HepG2 (cell line): ENCODE measurements around the gene KIAA0319L. TPM values are rescaled to one million over a fixed set of nuclear protein-coding genes. Genes with fewer than 3 reads are reported as not detected.

Source experiments
- ATAC-seq: fragments of 200-7000 bp; cut with Tn5 transposase; 3 replicates; pipeline ENCODE4 v1.9.1; 2020; ENCODE audit warnings: mild to moderate bottlenecking, moderate library complexity
- BruUV-seq: library from RNA; stranded (reverse); fragments of 400-500 nt; replicated peaks from 2 replicates; lab custom pipeline; 2021; lab: Mats Ljungman, UMichigan
- CTCF ChIA-PET: fragments of 300-600 bp; formaldehyde crosslinking; extraction: SDS; loops from one replicate; lab custom pipeline; 2021; ENCODE audit warnings: low total read pairs, inconsistent platforms, low intra/inter-chr PET ratio; lab: Yijun Ruan, JAX
- POLR2A ChIA-PET: fragments of 350-600 bp; sonication (Branson Sonifier 250); formaldehyde crosslinking; loops from one replicate; lab custom pipeline; 2020; ENCODE audit warnings: antibody characterized with exemption, inconsistent platforms; lab: Yijun Ruan, JAX
- DNase-seq: peaks from one replicate; pipeline ENCODE4 v3.0.0-alpha.2; 2015; ENCODE audit warnings: low spot score
- FAIRE-seq: peaks from 3 replicates; lab custom pipeline; 2011; peaks lifted over from hg19 to GRCh38; lab: Jason Lieb, UNC
- H2AFZ ChIP-seq: one replicate; pipeline ENCODE4 v1.6.1; 2011; ENCODE audit warnings: low read length, inconsistent platforms
- H3K27ac ChIP-seq: fragments of 300-600 bp; 3 replicates; pipeline ENCODE4 v1.8.0; 2011; ENCODE audit warnings: mixed run types, mild to moderate bottlenecking, mixed read lengths, low read length, inconsistent platforms; ENCODE audit not compliant: insufficient read depth; ENCODE audit errors: extremely low read length
- H3K27me3 ChIP-seq, 2 experiments: fragments of 200-600 bp in 1 of 2; 2 replicates in 1 of 2; 3 replicates in 1 of 2; pipeline versions ENCODE4 v1.6.0 to v1.8.0; 2011; ENCODE audit warnings: low read length in 2 of 2, mild to moderate bottlenecking in 2 of 2, moderate library complexity in 2 of 2, inconsistent platforms in 1 of 2; ENCODE audit not compliant: insufficient read depth in 2 of 2, control insufficient read depth in 1 of 2
- H3K36me3 ChIP-seq, 2 experiments: fragments of 200-600 bp in 1 of 2; replicated peaks in 1 of 2; 2 replicates in 1 of 2; 3 replicates in 1 of 2; pipeline versions ENCODE4 v1.5.1 to v1.8.0; 2011; ENCODE audit warnings: low read length in 2 of 2, inconsistent platforms in 1 of 2; ENCODE audit not compliant: insufficient read depth in 2 of 2, control insufficient read depth in 1 of 2
- H3K4me1 ChIP-seq: 2 replicates; pipeline ENCODE4 v1.5.1; 2012; ENCODE audit warnings: low read length, inconsistent platforms; ENCODE audit not compliant: insufficient read depth
- H3K4me2 ChIP-seq: 2 replicates; pipeline ENCODE4 v1.6.0; 2011; ENCODE audit warnings: low read depth, low read length, inconsistent platforms
- H3K4me3 ChIP-seq, 3 experiments: fragments of 200-600 bp in 1 of 3; sonication (generic), shearing (Covaris generic) in 1 of 3; replicated peaks in 1 of 3; 2 replicates each; pipeline ENCODE4 v1.5.1; 2011 to 2016; ENCODE audit warnings: low read length in 3 of 3, inconsistent platforms in 2 of 3, low read depth in 2 of 3, mild to moderate bottlenecking in 2 of 3, control low read depth in 1 of 3, mixed read lengths in 1 of 3; ENCODE audit not compliant: insufficient read depth in 1 of 3
- H3K79me2 ChIP-seq: one replicate; pipeline ENCODE4 v1.6.1; 2011; ENCODE audit warnings: low read length, inconsistent platforms; ENCODE audit not compliant: insufficient read depth
- H3K9ac ChIP-seq: 2 replicates; pipeline ENCODE4 v1.6.0; 2011; ENCODE audit warnings: mild to moderate bottlenecking, low read depth, low read length, inconsistent platforms; ENCODE audit not compliant: insufficient read depth
- H3K9me3 ChIP-seq: 2 replicates; pipeline ENCODE4 v1.5.1; 2012; ENCODE audit warnings: mild to moderate bottlenecking, low read length
- H4K20me1 ChIP-seq: 2 replicates; pipeline ENCODE4 v1.6.0; 2011; ENCODE audit warnings: inconsistent platforms, mild to moderate bottlenecking, low read length, moderate library complexity; ENCODE audit not compliant: insufficient read depth
- BCL3 ChIP-seq: sonication (generic); formaldehyde crosslinking; IDR thresholded peaks from 2 replicates; pipeline ENCODE4 v1.5.1; 2020; ENCODE audit warnings: mild to moderate bottlenecking, missing genetic modification reagents, moderate library complexity
- CENPBD1 ChIP-seq: sonication (generic); formaldehyde crosslinking; IDR thresholded peaks from 2 replicates; pipeline ENCODE4 v1.8.0; 2022; ENCODE audit warnings: missing genetic modification reagents, low read depth, mild to moderate bottlenecking, borderline replicate concordance
- DBP ChIP-seq: sonication (generic); formaldehyde crosslinking; IDR thresholded peaks from 2 replicates; pipeline ENCODE4 v1.4.0; 2020; ENCODE audit warnings: missing genetic modification reagents; ENCODE audit errors: not compliant biosample characterization
- HIC2 ChIP-seq: sonication (generic); formaldehyde crosslinking; IDR thresholded peaks from 2 replicates; pipeline ENCODE4 v1.9.0; 2022; ENCODE audit warnings: low read depth, missing genetic modification reagents
- ISL2 ChIP-seq: sonication (generic); formaldehyde crosslinking; IDR thresholded peaks from 2 replicates; pipeline ENCODE4 v1.5.0; 2020; ENCODE audit warnings: missing genetic modification reagents
- KDM3A ChIP-seq: IDR thresholded peaks from 2 replicates; pipeline ENCODE4 v1.6.1; 2018; ENCODE audit warnings: low read depth, missing compliant biosample characterization
- KLF15 ChIP-seq: sonication (generic); formaldehyde crosslinking; IDR thresholded peaks from 2 replicates; pipeline ENCODE4 v1.8.1; 2023; ENCODE audit warnings: borderline replicate concordance, mild to moderate bottlenecking, inconsistent platforms, missing genetic modification reagents, mixed read lengths
- MBNL3 ChIP-seq: fragments of 250-450 bp; sonication (Bioruptor Pico); conservative IDR thresholded peaks from 2 replicates; pipeline ENCODE4 v1.8.0; 2022; ENCODE audit warnings: mild to moderate bottlenecking, inconsistent platforms
- SIX4 ChIP-seq: sonication (generic); formaldehyde crosslinking; IDR thresholded peaks from 2 replicates; pipeline ENCODE4 v1.4.0; 2020; ENCODE audit warnings: missing genetic modification reagents
- TFE3 ChIP-seq: IDR thresholded peaks from 2 replicates; pipeline ENCODE4 v1.6.1; 2016
- ZGPAT ChIP-seq: IDR thresholded peaks from 2 replicates; pipeline ENCODE4 v1.6.1; 2016; ENCODE audit warnings: mild to moderate bottlenecking
- ZNF101 ChIP-seq: sonication (generic); formaldehyde crosslinking; IDR thresholded peaks from 2 replicates; pipeline ENCODE4 v1.4.0; 2020; ENCODE audit warnings: mild to moderate bottlenecking, low read depth, missing genetic modification reagents, borderline replicate concordance
- ZNF263 ChIP-seq: sonication (generic); formaldehyde crosslinking; IDR thresholded peaks from 2 replicates; pipeline ENCODE4 v1.4.0; 2020; ENCODE audit warnings: missing genetic modification reagents
- ZNF619 ChIP-seq: sonication (generic); formaldehyde crosslinking; IDR thresholded peaks from 2 replicates; pipeline ENCODE4 v1.4.0; 2020; ENCODE audit warnings: mild to moderate bottlenecking, missing genetic modification reagents
- WGBS: methylation state at CpG from one replicate; pipeline ENCODE4 v1.1.6; 2017; ENCODE audit warnings: low lambda C conversion rate; 5-methylcytosine and 5-hydroxymethylcytosine counted together
- in situ Hi-C: cut with HindIII; loops from 2 replicates; pipeline ENCODE4 v1.10.0; 2017; ENCODE audit warnings: low pct_unique_long_range_greater_than_20kb; ENCODE audit not compliant: extremely low pct_ligation_motif_present
- intact Hi-C: fragments of 100-400 bp; cut with micrococcal nuclease; formaldehyde crosslinking; loops from one replicate; pipeline ENCODE4 v1.10.0; 2022; ENCODE audit not compliant: unreplicated experiment
- polyA plus RNA-seq, 8 experiments: library from polyadenylated mRNA; depleted of rRNA in 3 of 8; stranded (reverse) in 7 of 8; unstranded in 1 of 8; fragments of >200 nt; fragmentation: Illumina TruSeq in 4 of 8; extraction: Trizol in 4 of 8; gene quantifications; 2 replicates each; pipeline versions ENCODE4 v1.2.1 to v1.2.3, GENCODE V29; 2011 to 2016; ENCODE audit warnings: low read depth in 4 of 8, missing spikeins in 1 of 8, mixed read lengths in 1 of 8; ENCODE audit not compliant: insufficient read depth in 1 of 8
- total RNA-seq, 5 experiments: library from RNA; depleted of rRNA; stranded (reverse); fragments of >200 nt; fragmentation: Illumina TruSeq; extraction: Trizol; gene quantifications; 2 replicates each; pipeline ENCODE4 v1.2.3, GENCODE V29; 2016; ENCODE audit warnings: low read depth in 1 of 5

The KIAA0319L gene
- total and polyA plus RNA-seq, 2 of the 13 experiments (the other 11 are each of a cell fraction or from before 2014, with no cell fraction given), result 33.4 to 82.6 TPM

GRCh38 chr1:35559317-35559944 is 2.2 kb upstream of the KIAA0319L start:
- POLR2A ChIA-PET, result no interaction called here
- Histone ChIP-seq H3K27me3 (no peaks in the 10 kb centered on the region), H2AFZ (no peak overlapping the region), H3K36me3 (peaks cover 2 to 18% of the 10 kb centered on the region in 2 experiments; a peak in 2 of 5 replicates), H4K20me1 (peaks cover 14% of the 10 kb centered on the region), H3K4me3 (no peak overlapping the region), H3K4me2 (no peak overlapping the region), H3K79me2 (peaks cover 13% of the 10 kb centered on the region), H3K9ac (no peak overlapping the region), H3K9me3 (no peaks in the 10 kb centered on the region), H3K4me1 (peaks cover 32% of the 10 kb centered on the region), H3K27ac (no peak overlapping the region)
- DNase-seq, result no peak
- in situ Hi-C loops (loop anchor here (10.0 kb wide), 1 partner anchor 365 kb away; the partner anchor contains the start of gene SFPQ), intact Hi-C loops (no loop called here)
- TF ChIP-seq DBP (CRISPR knock-in tag) (no peak), ZNF263 (CRISPR knock-in tag) (no peak), ZGPAT (CRISPR knock-in tag) (no peak), KDM3A (no peak), ISL2 (CRISPR knock-in tag) (no peak), TFE3 (no peak), CENPBD1 (no peak), ZNF619 (CRISPR knock-in tag) (no peak), HIC2 (CRISPR knock-in tag) (no peak), ZNF101 (CRISPR knock-in tag) (no peak), KLF15 (CRISPR knock-in tag) (no peak), BCL3 (CRISPR knock-in tag) (no peak), SIX4 (no peak), MBNL3 (CRISPR knock-in tag) (no peak)
- FAIRE-seq, result no peak
- CTCF ChIA-PET, result no interaction called here
- no TSS peak for BruUV-seq
- ATAC-seq, result no peak
- 92% methylated on average over 7 of the region's 7 CpGs for WGBS
